ENCODE data around the gene B3GAT3. TPM values are rescaled to one million over a fixed set of nuclear protein-coding genes. Genes with fewer than 3 reads are reported as not detected.
A peak's percentile ranks its signal among the peaks of the same experiment; 100 is the strongest.

The B3GAT3 gene
- total RNA-seq, 1 donor, result 30.8 TPM

- Histone ChIP-seq H4K20me1 (ENCODE audit: insufficient read depth, low read length) (no peaks in the 10 kb centered on the region), H3K79me2 (ENCODE audit: insufficient read depth, low read length) (peaks cover 23% of the 10 kb centered on the region), H3K4me3 (ENCODE audit: insufficient read depth, low read length) (no peak overlapping the region), H3K9me3 (ENCODE audit: low read depth, low read length) (no peaks in the 10 kb centered on the region), H3K4me2 (ENCODE audit: insufficient read depth, low read length) (no peak overlapping the region), H3K27ac (ENCODE audit: low read depth, low read length) (no peak overlapping the region), H3K36me3 (ENCODE audit: insufficient read depth, low read length) (peaks cover 30% of the 10 kb centered on the region), H3K4me1 (ENCODE audit: insufficient read depth, low read length) (peaks cover 14% of the 10 kb centered on the region), H2AFZ (ENCODE audit: low read length) (no peak overlapping the region), H3K27me3 (ENCODE audit: insufficient read depth, low read length) (no peaks in the 10 kb centered on the region)
- TF ChIP-seq CTCF (IDR thresholded peaks at IDR 0.05; ENCODE audit: extremely low read depth, low read depth, low read length), result no peak
- no peak for DNase-seq (ENCODE audit: insufficient read length, low spot score, missing footprints)
Observed at GRCh38 chr11:62578541-62578940, 43.2 kb downstream of the B3GAT3 start.

GRCh38 chr11:62577046-62577714 lies 44.6 kb downstream of the B3GAT3 start:
- H3K27ac ChIP-seq (ENCODE audit: low read depth, low read length), result no peak overlapping the region
- DNase-seq (ENCODE audit: insufficient read length, low spot score, missing footprints), result peak; percentile 14

GRCh38 chr11:62575837-62576236 lies 45.9 kb downstream of the B3GAT3 start:
- peak overlapping the region; percentile 72 for H3K4me2 ChIP-seq (ENCODE audit: insufficient read depth, low read length)
- H4K20me1 ChIP-seq (ENCODE audit: insufficient read depth, low read length), result peaks cover 25% of the 10 kb centered on the region
- no peak overlapping the region for H3K27ac ChIP-seq (ENCODE audit: low read depth, low read length)
- no peak overlapping the region for H2AFZ ChIP-seq (ENCODE audit: low read length)
- H3K4me3 ChIP-seq (ENCODE audit: insufficient read depth, low read length), result peak overlapping the region; percentile 79
- peaks cover 26% of the 10 kb centered on the region for H3K4me1 ChIP-seq (ENCODE audit: insufficient read depth, low read length)
- H3K36me3 ChIP-seq (ENCODE audit: insufficient read depth, low read length), result peaks cover 38% of the 10 kb centered on the region
- H3K9me3 ChIP-seq (ENCODE audit: low read depth, low read length), result no peaks in the 10 kb centered on the region
- no peak for DNase-seq (ENCODE audit: insufficient read length, low spot score, missing footprints)
- H3K27me3 ChIP-seq (ENCODE audit: insufficient read depth, low read length), result no peaks in the 10 kb centered on the region
- TF ChIP-seq CTCF (IDR thresholded peaks at IDR 0.05; ENCODE audit: extremely low read depth, low read depth, low read length), result no peak
- peaks cover 50% of the 10 kb centered on the region for H3K79me2 ChIP-seq (ENCODE audit: insufficient read depth, low read length)

More at GRCh38 chr11:62577046-62577714, 44.6 kb downstream of the B3GAT3 start:
- peaks cover 11% of the 10 kb centered on the region for H4K20me1 ChIP-seq (ENCODE audit: insufficient read depth, low read length)
- peaks cover 18% of the 10 kb centered on the region for H3K4me1 ChIP-seq (ENCODE audit: insufficient read depth, low read length)
- no peak overlapping the region for H3K4me3 ChIP-seq (ENCODE audit: insufficient read depth, low read length)
- H2AFZ ChIP-seq (ENCODE audit: low read length), result no peak overlapping the region
- peaks cover 37% of the 10 kb centered on the region for H3K79me2 ChIP-seq (ENCODE audit: insufficient read depth, low read length)
- TF ChIP-seq CTCF (IDR thresholded peaks at IDR 0.05; ENCODE audit: extremely low read depth, low read depth, low read length), result no peak
- H3K27me3 ChIP-seq (ENCODE audit: insufficient read depth, low read length), result no peaks in the 10 kb centered on the region
- H3K36me3 ChIP-seq (ENCODE audit: insufficient read depth, low read length), result peaks cover 33% of the 10 kb centered on the region
- H3K9me3 ChIP-seq (ENCODE audit: low read depth, low read length), result no peaks in the 10 kb centered on the region
- no peak overlapping the region for H3K4me2 ChIP-seq (ENCODE audit: insufficient read depth, low read length)

- peaks cover 29% of the 10 kb centered on the region for H4K20me1 ChIP-seq (ENCODE audit: insufficient read depth, low read length)
- peaks cover 41% of the 10 kb centered on the region for H3K36me3 ChIP-seq (ENCODE audit: insufficient read depth, low read length)
- H3K9me3 ChIP-seq (ENCODE audit: low read depth, low read length), result no peaks in the 10 kb centered on the region
- DNase-seq (ENCODE audit: insufficient read length, low spot score, missing footprints), result peak; percentile 77
- no peak for TF ChIP-seq CTCF (IDR thresholded peaks at IDR 0.05; ENCODE audit: extremely low read depth, low read depth, low read length)
- peaks cover 57% of the 10 kb centered on the region for H3K79me2 ChIP-seq (ENCODE audit: insufficient read depth, low read length)
- H3K4me2 ChIP-seq (ENCODE audit: insufficient read depth, low read length), result peak overlapping the region; percentile 72
- peak overlapping the region; percentile 79 for H3K4me3 ChIP-seq (ENCODE audit: insufficient read depth, low read length)
- H3K4me1 ChIP-seq (ENCODE audit: insufficient read depth, low read length), result peaks cover 26% of the 10 kb centered on the region
- H3K27ac ChIP-seq (ENCODE audit: low read depth, low read length), result peak overlapping the region; percentile 88
- no peaks in the 10 kb centered on the region for H3K27me3 ChIP-seq (ENCODE audit: insufficient read depth, low read length)
- peak overlapping the region; percentile 57 for H2AFZ ChIP-seq (ENCODE audit: low read length)
Observed at GRCh38 chr11:62575156-62575555, 46.6 kb downstream of the B3GAT3 start.

Measured in osteoblast (primary cell).